Panc1 (cell line): Measurements from ENCODE around the gene KTI12.

Source experiments
- POLR2AphosphoS5 ChIP-seq: IDR thresholded peaks from 2 replicates; pipeline ENCODE4 v1.6.1; 2012; ENCODE audit warnings: mild to moderate bottlenecking, low read depth, low read length, moderate library complexity
- TF ChIP-seq, protein P1 (sequence below): fragments of 450-650 bp; IDR thresholded peaks from 2 replicates; pipeline ENCODE4 v1.5.1; 2017; ENCODE audit warnings: mild to moderate bottlenecking
- TF ChIP-seq, protein P2 (sequence below), 2 experiments: IDR thresholded peaks; 2 replicates each; pipeline ENCODE4 v1.6.1; 2011 to 2012; ENCODE audit warnings: low read depth in 2 of 2, control low read depth in 1 of 2, low read length in 1 of 2, mild to moderate bottlenecking in 1 of 2, moderate library complexity in 1 of 2; ENCODE audit not compliant: insufficient read depth in 1 of 2

DNA sequence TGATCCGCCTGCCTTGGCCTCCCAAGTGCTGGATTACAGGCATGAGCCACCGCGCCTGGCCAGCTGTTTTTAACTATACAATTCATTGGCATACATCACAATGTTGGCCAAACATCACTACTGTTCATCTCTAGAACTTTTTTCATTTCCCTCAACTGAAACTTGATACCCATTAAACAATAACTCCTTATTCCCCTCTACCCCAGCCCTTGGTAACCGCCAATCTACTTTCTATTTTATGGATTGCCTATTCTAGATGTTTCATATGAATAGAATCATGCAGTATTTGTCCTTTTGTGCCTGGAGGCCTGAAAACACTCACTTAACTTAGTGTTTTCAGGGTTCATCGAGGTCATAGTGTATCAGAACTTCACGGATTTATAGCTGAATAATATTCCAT, 38.7 kb upstream of the KTI12 start:
- TF ChIP-seq, protein P1, sequence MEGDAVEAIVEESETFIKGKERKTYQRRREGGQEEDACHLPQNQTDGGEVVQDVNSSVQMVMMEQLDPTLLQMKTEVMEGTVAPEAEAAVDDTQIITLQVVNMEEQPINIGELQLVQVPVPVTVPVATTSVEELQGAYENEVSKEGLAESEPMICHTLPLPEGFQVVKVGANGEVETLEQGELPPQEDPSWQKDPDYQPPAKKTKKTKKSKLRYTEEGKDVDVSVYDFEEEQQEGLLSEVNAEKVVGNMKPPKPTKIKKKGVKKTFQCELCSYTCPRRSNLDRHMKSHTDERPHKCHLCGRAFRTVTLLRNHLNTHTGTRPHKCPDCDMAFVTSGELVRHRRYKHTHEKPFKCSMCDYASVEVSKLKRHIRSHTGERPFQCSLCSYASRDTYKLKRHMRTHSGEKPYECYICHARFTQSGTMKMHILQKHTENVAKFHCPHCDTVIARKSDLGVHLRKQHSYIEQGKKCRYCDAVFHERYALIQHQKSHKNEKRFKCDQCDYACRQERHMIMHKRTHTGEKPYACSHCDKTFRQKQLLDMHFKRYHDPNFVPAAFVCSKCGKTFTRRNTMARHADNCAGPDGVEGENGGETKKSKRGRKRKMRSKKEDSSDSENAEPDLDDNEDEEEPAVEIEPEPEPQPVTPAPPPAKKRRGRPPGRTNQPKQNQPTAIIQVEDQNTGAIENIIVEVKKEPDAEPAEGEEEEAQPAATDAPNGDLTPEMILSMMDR, result no peak
- TF ChIP-seq, protein P2, sequence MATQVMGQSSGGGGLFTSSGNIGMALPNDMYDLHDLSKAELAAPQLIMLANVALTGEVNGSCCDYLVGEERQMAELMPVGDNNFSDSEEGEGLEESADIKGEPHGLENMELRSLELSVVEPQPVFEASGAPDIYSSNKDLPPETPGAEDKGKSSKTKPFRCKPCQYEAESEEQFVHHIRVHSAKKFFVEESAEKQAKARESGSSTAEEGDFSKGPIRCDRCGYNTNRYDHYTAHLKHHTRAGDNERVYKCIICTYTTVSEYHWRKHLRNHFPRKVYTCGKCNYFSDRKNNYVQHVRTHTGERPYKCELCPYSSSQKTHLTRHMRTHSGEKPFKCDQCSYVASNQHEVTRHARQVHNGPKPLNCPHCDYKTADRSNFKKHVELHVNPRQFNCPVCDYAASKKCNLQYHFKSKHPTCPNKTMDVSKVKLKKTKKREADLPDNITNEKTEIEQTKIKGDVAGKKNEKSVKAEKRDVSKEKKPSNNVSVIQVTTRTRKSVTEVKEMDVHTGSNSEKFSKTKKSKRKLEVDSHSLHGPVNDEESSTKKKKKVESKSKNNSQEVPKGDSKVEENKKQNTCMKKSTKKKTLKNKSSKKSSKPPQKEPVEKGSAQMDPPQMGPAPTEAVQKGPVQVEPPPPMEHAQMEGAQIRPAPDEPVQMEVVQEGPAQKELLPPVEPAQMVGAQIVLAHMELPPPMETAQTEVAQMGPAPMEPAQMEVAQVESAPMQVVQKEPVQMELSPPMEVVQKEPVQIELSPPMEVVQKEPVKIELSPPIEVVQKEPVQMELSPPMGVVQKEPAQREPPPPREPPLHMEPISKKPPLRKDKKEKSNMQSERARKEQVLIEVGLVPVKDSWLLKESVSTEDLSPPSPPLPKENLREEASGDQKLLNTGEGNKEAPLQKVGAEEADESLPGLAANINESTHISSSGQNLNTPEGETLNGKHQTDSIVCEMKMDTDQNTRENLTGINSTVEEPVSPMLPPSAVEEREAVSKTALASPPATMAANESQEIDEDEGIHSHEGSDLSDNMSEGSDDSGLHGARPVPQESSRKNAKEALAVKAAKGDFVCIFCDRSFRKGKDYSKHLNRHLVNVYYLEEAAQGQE (IDR thresholded peaks at IDR 0.05; ENCODE audit: insufficient read depth in 1 of 2, low read depth in 2 of 2, low read length in 1 of 2), result no peak
- no peak for TF ChIP-seq POLR2AphosphoS5
